Fibroblast of villous mesenchyme (primary cell): ENCODE measurements around the gene IGHMBP2. TPM values are rescaled to one million over a fixed set of nuclear protein-coding genes. Genes with fewer than 3 reads are reported as not detected.

ENCODE experiments used
- DNase-seq: peaks from one replicate; pipeline ENCODE4 v3.0.0-alpha.2; 2010; ENCODE audit warnings: low read depth
- H3K4me3 ChIP-seq: 2 replicates; pipeline ENCODE4 v1.5.1; 2011; ENCODE audit warnings: low read depth, mild to moderate bottlenecking, low read length
- CTCF ChIP-seq: IDR thresholded peaks from 2 replicates; pipeline ENCODE4 v1.5.1; 2012; ENCODE audit warnings: low read depth, mild to moderate bottlenecking, low read length; ENCODE audit not compliant: insufficient read depth
- total RNA-seq: library from RNA; depleted of rRNA; stranded (reverse); fragments of >200 nt; gene quantifications from 2 replicates; pipeline ENCODE4 v1.2.3, GENCODE V29; 2012

IGHMBP2 gene
- total RNA-seq, 1 donor: 9.9 TPM

- TF ChIP-seq CTCF: no peak
- DNase-seq: no peak
- H3K4me3 ChIP-seq: no peak overlapping the region
Observed at GRCh38 chr11:68931911-68932310, 28.2 kb downstream of the IGHMBP2 start.

DNA sequence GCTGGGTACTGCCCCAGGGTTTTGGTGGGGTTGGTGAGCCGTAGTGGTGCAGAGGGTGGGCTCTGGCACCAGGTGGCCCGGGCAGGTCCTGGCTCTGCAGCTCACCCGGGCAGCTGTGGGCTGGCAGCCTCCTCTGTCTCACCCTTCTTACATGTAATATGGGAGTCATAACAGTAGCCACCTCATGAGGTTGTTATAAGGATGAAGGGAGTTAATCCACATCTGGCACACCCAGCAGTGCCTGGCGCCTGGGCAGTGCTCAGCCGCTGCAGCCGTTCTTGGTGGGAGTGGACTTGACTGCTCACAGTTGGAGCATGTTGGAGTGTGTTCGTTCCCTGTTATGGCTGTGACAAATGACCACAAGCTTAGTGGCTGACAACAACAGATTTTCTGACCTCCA lies 28.7 kb downstream of the IGHMBP2 start:
- TF ChIP-seq CTCF: no peak
- DNase-seq: no peak
- no peak overlapping the region for H3K4me3 ChIP-seq

- no peak for TF ChIP-seq CTCF
- no peak for DNase-seq
- H3K4me3 ChIP-seq: no peak overlapping the region
Observed at GRCh38 chr11:68932933-68933577, 29.4 kb downstream of the IGHMBP2 start.

- H3K4me3 ChIP-seq: no peak overlapping the region
- no peak for DNase-seq
- TF ChIP-seq CTCF: no peak
Observed at GRCh38 chr11:68933605-68934320, 30.1 kb downstream of the IGHMBP2 start.

DNA sequence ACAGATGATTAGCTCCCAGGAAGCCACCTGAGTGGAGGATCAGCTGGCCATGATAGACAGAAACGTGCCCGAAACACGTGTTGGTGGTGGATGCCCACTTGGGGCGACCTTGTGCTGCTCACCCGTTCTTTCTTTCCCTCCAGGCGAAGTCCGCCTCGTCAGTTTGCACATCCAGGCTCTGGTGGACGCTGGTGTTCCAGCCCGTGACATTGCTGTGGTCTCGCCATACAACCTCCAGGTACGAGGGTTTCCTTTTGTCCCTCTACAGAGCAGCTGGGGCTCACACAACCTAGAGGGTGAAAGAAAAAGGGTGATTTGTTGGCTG lies 30.6 kb downstream of the IGHMBP2 start:
- DNase-seq: no peak
- TF ChIP-seq CTCF: no peak
- H3K4me3 ChIP-seq: no peak overlapping the region

DNA sequence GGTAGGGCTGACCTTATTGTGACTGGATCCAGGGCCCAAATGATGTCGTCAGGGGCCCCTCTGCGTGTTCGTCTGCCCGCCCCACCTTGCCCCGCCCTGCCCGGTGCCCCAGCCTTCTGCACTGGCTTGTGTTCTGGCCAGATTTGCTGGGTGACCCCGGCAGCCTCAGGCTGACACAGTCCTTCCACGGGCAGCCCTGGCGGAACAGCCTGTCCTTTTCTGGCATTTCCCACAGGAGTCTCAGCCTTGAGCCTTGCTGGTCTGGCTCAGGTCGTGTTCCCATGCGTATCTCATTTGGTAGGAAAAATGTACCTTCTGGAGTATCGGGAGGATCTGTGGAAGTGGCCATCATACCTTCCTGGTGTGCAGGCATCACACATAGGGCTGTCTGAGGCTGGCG lies 31.0 kb downstream of the IGHMBP2 start:
- H3K4me3 ChIP-seq: no peak overlapping the region
- DNase-seq: no peak

More for the DNA sequence above, 31.0 kb downstream of the IGHMBP2 start:
- TF ChIP-seq CTCF: no peak
